ENCODE measurements around the gene ADGRD2.

ADGRD2 gene

DNA sequence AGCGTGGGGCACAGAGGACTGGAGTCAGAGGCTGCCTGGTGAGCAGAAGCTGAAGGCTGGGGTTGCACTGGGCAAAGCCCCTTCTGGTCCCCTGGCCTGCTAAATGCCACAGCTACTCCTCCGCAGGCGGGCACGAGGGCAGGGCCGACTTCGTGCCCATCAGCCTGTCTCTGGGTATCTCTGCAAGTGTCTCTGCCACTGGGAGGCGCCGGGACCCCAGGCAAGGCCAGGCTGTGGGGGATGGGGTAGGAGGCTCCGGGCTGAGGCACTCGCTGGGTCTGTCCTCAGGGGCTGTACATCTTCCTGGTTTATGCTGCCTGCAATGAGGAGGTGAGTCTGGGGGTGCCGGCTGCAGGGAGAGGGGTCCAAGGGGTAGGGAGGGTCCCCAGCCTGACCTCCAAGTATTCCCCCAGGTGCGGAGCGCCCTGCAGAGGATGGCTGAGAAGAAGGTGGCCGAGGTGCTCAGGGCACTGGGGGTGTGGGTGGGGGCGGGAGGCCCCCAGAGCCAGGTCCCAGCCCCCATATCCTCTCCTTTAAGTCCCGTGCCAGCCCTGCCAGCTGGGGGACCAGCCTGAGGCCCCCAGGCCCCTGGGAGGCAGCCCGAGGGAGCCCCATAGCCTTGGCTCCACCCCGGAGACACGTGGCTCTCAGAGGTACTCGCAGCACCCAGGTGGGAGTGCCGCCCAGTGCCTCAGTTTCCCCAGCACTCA is 25.1 kb downstream of the ADGRD2 start:
- CTCF ChIA-PET, result interaction anchor here (0.7 kb wide), 1 partner anchor 378 kb away, joined by 3 read pairs; the partner anchor contains the start of gene WDR38
- TF ChIP-seq SUZ12 (IDR thresholded peaks at IDR 0.05) (no peak), NFRKB (IDR thresholded peaks at IDR 0.05) (no peak), TARDBP (IDR thresholded peaks at IDR 0.05) (no peak), ELF4 (IDR thresholded peaks at IDR 0.05) (no peak), SP1 (IDR thresholded peaks at IDR 0.05) (no peak), ARNT (IDR thresholded peaks at IDR 0.05) (no peak), BHLHE40 (IDR thresholded peaks at IDR 0.05; ENCODE audit: borderline replicate concordance) (no peak), FOXA1 (IDR thresholded peaks at IDR 0.05) (no peak), FOXK2 (IDR thresholded peaks at IDR 0.05) (no peak), ZNF384 (IDR thresholded peaks at IDR 0.05) (no peak), L3MBTL2 (conservative IDR thresholded peaks at IDR 0.05) (no peak), LEF1 (IDR thresholded peaks at IDR 0.05; ENCODE audit: borderline replicate concordance) (no peak), HDGF (IDR thresholded peaks at IDR 0.05; ENCODE audit: borderline replicate concordance) (no peak), FOXM1 (IDR thresholded peaks at IDR 0.05; ENCODE audit: borderline replicate concordance) (no peak), CTBP1 (IDR thresholded peaks at IDR 0.05; ENCODE audit: borderline replicate concordance) (no peak)
- TF ChIP-seq, protein P1, sequence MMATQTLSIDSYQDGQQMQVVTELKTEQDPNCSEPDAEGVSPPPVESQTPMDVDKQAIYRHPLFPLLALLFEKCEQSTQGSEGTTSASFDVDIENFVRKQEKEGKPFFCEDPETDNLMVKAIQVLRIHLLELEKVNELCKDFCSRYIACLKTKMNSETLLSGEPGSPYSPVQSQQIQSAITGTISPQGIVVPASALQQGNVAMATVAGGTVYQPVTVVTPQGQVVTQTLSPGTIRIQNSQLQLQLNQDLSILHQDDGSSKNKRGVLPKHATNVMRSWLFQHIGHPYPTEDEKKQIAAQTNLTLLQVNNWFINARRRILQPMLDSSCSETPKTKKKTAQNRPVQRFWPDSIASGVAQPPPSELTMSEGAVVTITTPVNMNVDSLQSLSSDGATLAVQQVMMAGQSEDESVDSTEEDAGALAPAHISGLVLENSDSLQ (IDR thresholded peaks at IDR 0.05), result no peak
- POLR2A ChIA-PET, result no interaction called here

DNA sequence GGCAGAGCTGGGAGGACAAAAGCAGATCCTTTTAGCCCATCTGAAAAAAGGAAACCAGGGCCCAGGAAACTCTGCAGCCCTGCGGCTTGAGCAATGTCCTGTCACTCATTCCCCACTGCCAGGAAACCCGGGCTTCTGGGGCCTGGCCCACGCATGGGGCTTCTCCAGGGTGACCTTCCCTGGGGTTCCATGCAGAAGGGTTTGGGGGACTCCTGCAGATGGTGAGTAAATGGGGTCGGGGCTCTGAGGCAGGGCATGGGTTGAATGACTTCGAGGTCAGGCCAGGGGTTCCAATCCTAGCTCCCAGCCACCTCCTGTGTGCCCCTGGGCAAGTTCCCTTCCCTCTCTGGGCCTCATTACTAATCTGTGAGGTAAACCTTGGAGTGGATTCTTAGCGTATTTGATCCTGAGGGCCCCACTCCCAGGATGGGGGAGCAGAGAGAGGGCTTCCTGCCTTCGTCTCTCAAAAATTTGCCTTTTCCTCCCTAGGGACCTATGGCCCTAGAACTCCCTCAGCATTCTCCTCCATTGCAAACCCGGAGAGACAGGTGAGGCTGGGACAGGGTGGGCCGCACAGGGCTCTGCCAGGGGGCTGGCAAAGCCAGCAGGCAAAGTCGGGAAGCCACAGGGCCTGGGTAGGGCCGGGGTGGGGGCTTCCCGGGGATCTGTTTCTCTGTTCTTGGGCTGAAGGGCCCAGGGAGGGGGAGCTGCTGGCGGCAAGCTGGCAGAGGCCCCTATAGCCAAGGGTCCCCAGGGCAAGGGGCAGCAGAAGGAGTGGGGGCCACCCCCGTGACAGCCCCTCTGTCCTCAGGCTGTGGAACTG is 25.8 kb downstream of the ADGRD2 start:
- TF ChIP-seq CTBP1 (IDR thresholded peaks at IDR 0.05; ENCODE audit: borderline replicate concordance) (no peak), L3MBTL2 (conservative IDR thresholded peaks at IDR 0.05) (no peak), ARNT (IDR thresholded peaks at IDR 0.05) (no peak), LEF1 (IDR thresholded peaks at IDR 0.05; ENCODE audit: borderline replicate concordance) (no peak), TARDBP (IDR thresholded peaks at IDR 0.05) (no peak), FOXK2 (IDR thresholded peaks at IDR 0.05) (no peak), SUZ12 (IDR thresholded peaks at IDR 0.05) (no peak)
- ChIA-PET CTCF (interaction anchor here (0.7 kb wide), 1 partner anchor 377 kb away, joined by 3 read pairs; the partner anchor contains the start of gene WDR38), POLR2A (no interaction called here)
- DNase-seq (ENCODE audit: extremely low spot score), result no peak

More for the DNA sequence above, 25.1 kb downstream of the ADGRD2 start:
- DNase-seq (ENCODE audit: extremely low spot score), result no peak

DNA sequence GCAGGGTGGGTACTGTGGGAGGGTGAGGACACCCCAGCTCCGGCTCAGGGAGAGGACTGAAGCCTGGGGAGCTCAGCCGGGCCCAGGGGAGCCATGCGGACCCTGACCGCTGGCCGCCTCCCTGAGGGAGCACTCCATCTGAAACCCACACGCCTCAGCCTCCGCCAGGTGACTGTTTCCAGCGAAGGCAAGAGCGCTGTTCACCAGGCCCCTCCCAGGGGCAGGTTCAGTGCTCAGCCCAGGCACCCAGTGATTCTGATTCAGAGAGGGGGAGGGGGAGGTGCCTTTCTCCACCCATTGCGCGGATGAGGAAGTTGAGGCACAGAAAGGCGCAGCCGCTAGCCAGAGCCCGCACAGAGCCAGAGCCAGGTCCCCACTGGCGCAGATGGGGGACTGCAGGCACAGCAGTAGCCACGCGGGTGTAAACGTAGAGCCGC is 27.0 kb downstream of the ADGRD2 start:
- ChIA-PET CTCF (no interaction called here), POLR2A (no interaction called here)
- TF ChIP-seq HDGF (IDR thresholded peaks at IDR 0.05; ENCODE audit: borderline replicate concordance) (no peak), TARDBP (IDR thresholded peaks at IDR 0.05) (no peak), NFRKB (IDR thresholded peaks at IDR 0.05) (no peak), FOXA1 (IDR thresholded peaks at IDR 0.05) (no peak), L3MBTL2 (conservative IDR thresholded peaks at IDR 0.05) (no peak), SUZ12 (IDR thresholded peaks at IDR 0.05) (no peak), ELF4 (IDR thresholded peaks at IDR 0.05) (no peak), SP1 (IDR thresholded peaks at IDR 0.05) (no peak), FOXM1 (IDR thresholded peaks at IDR 0.05; ENCODE audit: borderline replicate concordance) (no peak), LEF1 (IDR thresholded peaks at IDR 0.05; ENCODE audit: borderline replicate concordance) (no peak), ARNT (IDR thresholded peaks at IDR 0.05) (no peak), ZNF384 (IDR thresholded peaks at IDR 0.05) (no peak), CTBP1 (IDR thresholded peaks at IDR 0.05; ENCODE audit: borderline replicate concordance) (no peak)
- TF ChIP-seq, protein P1 (IDR thresholded peaks at IDR 0.05), result no peak
- DNase-seq (ENCODE audit: extremely low spot score), result peak; percentile 53

DNA sequence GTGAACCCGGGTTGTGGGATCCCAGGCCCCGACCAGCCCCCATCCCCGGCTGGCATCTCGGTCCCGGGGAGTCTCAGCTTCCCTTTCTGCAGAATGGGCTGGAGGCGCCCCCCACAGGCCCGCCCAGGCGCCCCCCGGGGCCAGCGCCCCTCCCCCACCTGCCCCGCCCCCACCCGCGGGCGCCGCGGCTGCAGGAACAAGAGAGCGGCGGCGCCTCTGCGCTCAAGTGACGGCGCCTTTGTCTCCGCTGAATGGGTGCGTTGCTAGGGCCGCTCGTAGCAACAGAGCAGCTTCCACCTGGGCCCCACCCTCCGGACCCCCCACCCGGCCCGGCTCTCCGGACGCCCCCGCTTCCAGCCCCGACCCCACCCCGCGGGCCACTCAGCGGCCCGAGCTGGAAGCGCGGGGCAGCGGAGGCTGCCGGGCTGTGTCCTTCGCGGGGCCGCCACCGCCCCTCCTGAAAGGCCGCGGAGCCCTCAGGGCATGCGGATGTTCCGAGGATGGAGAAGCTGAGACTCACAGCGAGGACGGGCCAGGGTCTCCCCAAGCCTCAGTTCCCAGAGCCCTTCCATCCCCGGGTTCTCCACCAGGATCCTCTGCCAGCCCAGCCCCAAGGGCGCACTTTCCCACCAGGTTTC is 27.5 kb downstream of the ADGRD2 start:
- ChIA-PET POLR2A (no interaction called here), CTCF (no interaction called here)
- peak; percentile 47 for DNase-seq (ENCODE audit: extremely low spot score)
- TF ChIP-seq CTBP1 (IDR thresholded peaks at IDR 0.05; ENCODE audit: borderline replicate concordance) (no peak), LEF1 (IDR thresholded peaks at IDR 0.05; ENCODE audit: borderline replicate concordance) (no peak), SUZ12 (IDR thresholded peaks at IDR 0.05) (no peak), BHLHE40 (IDR thresholded peaks at IDR 0.05; ENCODE audit: borderline replicate concordance) (no peak), NFRKB (IDR thresholded peaks at IDR 0.05) (no peak)

DNA sequence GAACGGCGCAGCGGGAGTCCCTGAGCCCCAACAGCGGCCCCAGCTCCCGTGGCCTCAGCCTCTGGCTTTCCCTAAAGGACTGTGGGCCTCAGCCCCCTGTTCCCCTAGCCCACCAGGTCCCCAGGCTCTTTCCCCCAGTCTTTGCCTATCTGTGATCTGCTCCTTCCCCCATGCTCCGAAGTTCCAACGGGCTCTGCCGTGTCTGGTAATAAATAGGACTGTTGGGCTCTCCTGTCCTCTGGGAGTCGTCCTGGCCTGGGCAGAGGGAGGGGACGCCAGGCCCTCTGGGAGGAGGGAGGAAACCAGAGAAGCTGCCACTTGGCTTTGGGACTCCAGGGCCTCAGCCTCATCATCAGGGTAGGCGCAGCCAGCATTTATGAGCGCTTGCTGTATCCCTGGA is 28.1 kb downstream of the ADGRD2 start:
- no peak for DNase-seq (ENCODE audit: extremely low spot score)
- POLR2A ChIA-PET, result no interaction called here
- CTCF ChIA-PET, result no interaction called here
- TF ChIP-seq NFRKB (IDR thresholded peaks at IDR 0.05) (no peak), HDGF (IDR thresholded peaks at IDR 0.05; ENCODE audit: borderline replicate concordance) (no peak), SUZ12 (IDR thresholded peaks at IDR 0.05) (no peak)
- TF ChIP-seq, protein P1 (IDR thresholded peaks at IDR 0.05), result no peak
